NAMALWA (cell line): Measurements from ENCODE around the gene ERAS.

Experiments used
- DNase-seq: peaks from one replicate; pipeline ENCODE4 v3.0.0-alpha.2; 2015; ENCODE audit warnings: low spot score

Gene ERAS

GRCh38 chrX:48826135-48826875 lies at the start of gene ERAS:
ERAS (plus strand) TSS chrX:48826513; CDS start chrX:48829124, 2,611 bp downstream.
- no peak for DNase-seq

DNA sequence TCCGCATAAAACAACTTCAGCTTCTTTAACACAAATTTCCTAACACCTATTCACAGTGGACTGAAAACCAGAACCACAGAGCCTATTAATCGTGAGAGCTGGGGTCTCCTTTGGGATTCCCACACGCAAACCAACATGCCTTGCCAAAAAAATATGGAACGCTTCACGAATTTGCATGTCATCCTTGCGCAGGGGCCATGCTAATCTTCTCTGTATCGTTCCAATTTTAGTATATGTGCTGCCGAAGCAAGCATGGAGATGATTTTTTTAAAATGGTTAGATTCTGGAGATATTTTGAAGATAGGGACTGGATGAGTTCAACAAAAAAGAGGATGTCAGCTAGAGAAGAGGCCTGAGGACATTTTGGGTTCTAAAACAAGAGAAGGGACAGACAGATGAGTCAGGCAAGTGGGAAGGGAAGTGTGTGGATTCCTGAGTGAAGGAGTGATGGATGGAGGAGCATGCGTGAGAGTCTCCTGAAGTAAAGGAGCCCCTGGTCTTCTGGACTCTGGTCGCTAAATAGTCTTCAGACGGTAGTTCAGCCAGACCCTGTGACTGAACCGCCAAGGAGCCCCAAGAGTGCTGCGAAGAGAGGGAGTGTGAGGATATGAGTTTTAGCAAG lies 49.4 kb upstream of the ERAS start:
- DNase-seq, result no peak

DNA sequence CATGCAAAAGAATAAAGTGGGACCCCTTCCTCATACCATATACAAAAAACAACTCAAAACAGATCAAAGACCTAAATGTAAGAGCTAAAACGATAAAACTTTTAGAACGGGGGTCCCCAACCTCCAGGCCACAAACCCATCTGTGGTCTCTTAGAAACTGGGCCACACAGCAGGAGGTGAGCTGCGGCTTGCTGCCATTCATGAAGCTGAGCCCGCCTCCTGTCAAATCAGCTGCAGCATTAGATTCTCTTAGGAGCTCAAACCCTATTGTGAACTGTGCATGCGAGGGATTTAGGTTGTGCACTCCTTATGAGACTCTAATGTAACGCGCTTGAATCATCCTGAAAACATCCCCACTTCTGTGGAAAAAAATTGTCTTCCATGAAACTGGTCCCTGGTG lies 46.9 kb upstream of the ERAS start:
- no peak for DNase-seq

- no peak for DNase-seq
Observed at GRCh38 chrX:48781705-48782104, 44.6 kb upstream of the ERAS start.

- no peak for DNase-seq
Observed at GRCh38 chrX:48782216-48782615, 44.1 kb upstream of the ERAS start.

DNA sequence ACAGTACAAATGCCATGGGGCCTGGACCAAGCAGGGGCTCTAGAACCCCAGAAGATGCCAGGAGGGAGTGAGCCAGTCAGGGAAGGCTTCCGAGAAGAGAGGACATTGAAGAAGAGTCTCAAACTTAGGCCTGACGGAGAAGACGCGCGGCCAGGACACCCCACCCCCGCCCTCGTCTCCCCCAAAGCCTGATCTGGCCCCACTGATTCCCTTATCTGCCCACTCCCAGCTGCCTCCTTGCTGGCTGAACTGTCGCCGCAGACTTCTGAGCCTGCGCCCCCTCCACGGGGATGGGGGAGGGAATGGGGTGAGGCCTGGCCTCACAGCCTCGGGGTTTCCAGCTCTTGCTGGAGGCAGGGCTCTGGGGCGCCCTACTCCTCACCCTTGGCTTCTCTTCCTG lies 43.5 kb upstream of the ERAS start:
- no peak for DNase-seq

DNA sequence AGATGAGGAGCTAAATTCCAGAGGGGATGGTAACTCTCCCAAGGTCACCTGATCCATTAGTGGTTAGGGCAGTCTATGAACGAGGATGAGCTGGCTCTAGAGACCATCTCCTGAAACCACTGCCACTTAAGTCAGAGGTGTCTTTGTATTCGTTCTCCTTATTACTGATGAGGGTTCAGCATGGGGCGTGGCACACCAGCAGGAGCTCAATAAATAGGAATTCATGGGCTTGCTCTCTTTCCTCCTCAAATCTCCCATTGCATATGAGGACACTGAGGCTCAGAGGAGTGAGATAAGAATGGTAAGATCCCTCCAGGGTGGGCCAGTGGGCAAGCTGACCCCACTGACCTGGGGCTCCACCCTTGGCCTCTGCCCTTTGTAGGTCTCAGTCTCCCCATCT lies 41.6 kb upstream of the ERAS start:
- no peak for DNase-seq

DNA sequence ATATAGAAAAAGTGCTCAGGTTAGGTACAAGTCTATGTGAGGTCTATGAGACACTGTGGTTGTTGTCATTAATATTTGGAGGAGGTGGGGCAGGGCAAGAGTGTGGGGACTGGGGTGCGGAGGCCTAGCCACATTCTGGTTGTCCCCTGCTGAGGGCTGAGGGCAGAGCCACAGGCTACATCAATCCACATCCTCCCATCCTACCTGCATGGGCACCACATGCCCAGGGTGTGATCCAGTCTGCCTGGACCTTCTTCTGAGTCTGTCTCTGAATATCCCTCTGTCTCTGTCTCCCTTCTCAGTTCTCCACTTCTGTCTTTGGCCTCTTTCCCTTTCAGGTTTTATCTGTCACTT lies 41.1 kb upstream of the ERAS start:
- DNase-seq, result no peak

- no peak for DNase-seq
Observed at GRCh38 chrX:48785540-48786214, 40.6 kb upstream of the ERAS start.

- no peak for DNase-seq
Observed at GRCh38 chrX:48786341-48786800, 39.9 kb upstream of the ERAS start, which contains the start of gene GATA1. GATA1 (plus strand) TSS chrX:48786590; CDS start chrX:48791110, 4,520 bp downstream.

DNA sequence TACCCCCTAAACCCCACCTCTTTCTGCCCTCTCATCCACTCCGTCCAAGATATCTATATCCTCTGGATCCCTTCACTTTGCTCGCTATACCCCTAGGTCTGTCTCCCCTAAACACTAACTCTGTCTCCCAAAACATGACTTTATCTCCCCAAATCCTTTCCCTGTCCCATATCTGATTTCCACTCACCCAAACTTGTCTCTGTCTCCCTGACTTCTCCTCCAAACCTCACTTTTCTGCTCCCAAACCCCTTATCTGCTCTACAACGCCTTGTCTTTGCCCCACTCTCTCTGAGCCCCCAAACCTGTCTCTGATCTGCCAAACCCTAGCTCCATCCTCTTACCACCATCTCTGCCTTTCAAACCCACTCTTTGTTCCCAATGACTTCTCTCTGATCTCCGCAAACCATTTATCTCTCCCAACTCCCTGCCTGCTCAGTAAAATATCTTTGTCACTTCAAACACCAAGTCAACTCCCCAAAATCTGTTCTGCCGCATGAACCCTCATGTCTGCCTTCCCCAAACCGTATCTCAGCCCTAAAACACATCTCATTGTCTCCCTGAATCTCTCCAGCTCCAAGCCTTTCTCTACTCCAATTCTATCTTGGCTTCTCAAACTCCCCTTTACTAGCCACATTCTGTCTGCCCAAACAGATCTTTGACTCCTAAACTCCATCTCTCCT lies 39.3 kb upstream of the ERAS start:
- no peak for DNase-seq

GRCh38 chrX:48787505-48788443 lies 38.5 kb upstream of the ERAS start:
- no peak for DNase-seq

- no peak for DNase-seq
Observed at GRCh38 chrX:48789366-48790220, 36.7 kb upstream of the ERAS start.

GRCh38 chrX:48790477-48790876 lies 35.8 kb upstream of the ERAS start:
- no peak for DNase-seq

DNA sequence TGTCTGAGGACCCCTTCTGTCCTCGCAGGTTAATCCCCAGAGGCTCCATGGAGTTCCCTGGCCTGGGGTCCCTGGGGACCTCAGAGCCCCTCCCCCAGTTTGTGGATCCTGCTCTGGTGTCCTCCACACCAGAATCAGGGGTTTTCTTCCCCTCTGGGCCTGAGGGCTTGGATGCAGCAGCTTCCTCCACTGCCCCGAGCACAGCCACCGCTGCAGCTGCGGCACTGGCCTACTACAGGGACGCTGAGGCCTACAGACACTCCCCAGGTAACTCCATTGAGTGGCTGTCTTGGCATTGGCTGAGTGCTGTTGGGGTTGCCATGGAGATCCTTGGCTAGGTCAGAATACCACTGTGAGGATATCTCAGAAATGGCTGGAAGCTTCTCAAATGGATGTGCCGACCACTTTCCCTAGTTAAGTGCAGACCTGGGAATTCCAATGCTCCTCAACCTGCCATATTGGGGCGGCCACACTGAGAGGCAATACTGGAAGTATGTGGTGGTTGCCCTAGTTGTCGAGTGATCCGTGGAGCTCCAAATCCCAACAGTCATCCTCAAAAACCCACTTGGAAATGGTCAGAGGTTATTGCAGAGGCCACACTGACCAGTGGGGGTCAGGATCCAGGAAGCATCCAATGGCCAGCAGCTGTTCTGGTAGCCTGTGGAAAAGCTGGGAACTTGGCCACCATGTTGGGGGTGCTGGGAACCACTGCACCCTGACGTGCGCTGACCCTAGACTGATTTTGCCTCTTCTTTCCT lies 35.1 kb upstream of the ERAS start:
- no peak for DNase-seq

- DNase-seq, result no peak
Observed at GRCh38 chrX:48792219-48792618, 34.1 kb upstream of the ERAS start.

DNA sequence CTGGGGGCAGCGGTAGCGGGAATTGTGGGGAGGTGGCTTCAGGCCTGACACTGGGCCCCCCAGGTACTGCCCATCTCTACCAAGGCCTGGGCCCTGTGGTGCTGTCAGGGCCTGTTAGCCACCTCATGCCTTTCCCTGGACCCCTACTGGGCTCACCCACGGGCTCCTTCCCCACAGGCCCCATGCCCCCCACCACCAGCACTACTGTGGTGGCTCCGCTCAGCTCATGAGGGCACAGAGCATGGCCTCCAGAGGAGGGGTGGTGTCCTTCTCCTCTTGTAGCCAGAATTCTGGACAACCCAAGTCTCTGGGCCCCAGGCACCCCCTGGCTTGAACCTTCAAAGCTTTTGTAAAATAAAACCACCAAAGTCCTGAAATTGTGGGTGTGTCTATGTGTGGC lies 32.4 kb upstream of the ERAS start:
- DNase-seq, result no peak

- no peak for DNase-seq
Observed at GRCh38 chrX:48794340-48794910, 31.9 kb upstream of the ERAS start.

GRCh38 chrX:48794911-48795515 lies 31.3 kb upstream of the ERAS start:
- DNase-seq, result no peak
